ENCODE data around the gene CSF2RB.

Gene CSF2RB

DNA sequence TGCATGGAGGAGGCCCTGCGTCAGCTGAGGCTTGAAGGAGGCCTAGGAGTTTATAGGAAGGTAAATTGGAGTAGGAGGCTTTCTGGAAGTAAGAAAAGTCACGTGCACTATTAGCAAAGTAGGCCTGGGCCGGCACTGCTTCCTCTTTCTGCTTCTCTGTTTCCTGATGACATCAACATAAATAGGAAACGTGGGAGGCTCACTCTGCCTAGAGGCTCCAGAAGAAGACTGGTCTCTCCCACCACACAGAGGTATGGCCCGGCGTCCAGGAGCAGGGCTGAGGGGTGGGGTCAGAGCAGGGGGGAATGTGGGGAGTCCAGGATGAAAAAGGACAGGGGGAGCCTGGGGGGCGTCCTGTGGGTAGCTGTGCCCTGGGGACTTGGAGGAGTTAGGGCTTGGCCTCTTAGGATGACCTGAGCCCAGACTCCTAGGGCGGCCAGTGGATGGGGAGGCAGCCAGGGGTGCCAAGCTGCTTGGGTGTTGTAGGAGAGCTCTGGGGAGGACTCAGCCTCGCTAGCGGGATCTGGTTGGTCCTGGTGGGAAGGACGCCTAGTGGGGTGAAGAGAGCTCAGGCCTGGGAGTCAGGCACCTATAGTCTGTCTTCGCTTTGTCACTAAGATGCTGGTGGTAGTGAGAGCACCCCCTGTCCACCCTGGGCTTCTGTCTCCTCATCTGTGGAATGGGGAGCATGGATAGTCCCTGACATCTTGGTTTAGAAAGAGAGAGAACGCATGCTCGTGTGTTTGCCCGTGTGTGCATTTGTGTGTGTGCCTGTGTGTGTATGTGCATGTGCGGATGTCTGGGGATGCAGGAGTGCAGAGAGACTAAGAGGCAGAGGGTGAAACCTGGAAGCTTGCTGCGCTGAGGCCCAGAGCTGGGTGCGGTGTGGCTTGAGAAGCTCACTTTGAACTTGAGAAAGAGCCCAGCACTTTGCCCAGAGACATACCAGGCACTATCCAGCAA, at the start of gene CSF2RB:
Gene CSF2RB, plus strand, starts transcription at position 202 of the 963 bp plus-strand sequence. CDS start 8,580 bp downstream, outside the sequence.
- DNase-seq, result peak; percentile 91

DNA sequence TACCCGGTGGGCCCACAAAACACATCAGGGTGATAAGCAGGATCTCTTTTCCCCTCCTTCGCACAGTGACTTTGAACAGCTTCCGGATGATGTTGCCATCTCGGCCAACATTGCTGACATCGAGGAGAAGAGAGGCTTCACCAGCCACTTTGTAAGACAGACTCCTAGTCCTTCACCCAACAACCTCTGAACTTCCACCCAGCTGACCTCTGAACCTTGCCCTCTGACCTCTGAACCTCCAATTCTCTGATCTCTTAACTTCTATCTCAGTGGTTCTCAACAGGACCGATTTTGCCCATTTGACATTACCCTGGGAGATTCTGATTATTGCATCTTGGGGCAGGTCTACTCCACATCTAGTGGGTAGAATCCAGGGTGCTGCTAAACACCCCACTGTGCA, 49.4 kb upstream of the CSF2RB start:
- peak; percentile 15 for DNase-seq

DNA sequence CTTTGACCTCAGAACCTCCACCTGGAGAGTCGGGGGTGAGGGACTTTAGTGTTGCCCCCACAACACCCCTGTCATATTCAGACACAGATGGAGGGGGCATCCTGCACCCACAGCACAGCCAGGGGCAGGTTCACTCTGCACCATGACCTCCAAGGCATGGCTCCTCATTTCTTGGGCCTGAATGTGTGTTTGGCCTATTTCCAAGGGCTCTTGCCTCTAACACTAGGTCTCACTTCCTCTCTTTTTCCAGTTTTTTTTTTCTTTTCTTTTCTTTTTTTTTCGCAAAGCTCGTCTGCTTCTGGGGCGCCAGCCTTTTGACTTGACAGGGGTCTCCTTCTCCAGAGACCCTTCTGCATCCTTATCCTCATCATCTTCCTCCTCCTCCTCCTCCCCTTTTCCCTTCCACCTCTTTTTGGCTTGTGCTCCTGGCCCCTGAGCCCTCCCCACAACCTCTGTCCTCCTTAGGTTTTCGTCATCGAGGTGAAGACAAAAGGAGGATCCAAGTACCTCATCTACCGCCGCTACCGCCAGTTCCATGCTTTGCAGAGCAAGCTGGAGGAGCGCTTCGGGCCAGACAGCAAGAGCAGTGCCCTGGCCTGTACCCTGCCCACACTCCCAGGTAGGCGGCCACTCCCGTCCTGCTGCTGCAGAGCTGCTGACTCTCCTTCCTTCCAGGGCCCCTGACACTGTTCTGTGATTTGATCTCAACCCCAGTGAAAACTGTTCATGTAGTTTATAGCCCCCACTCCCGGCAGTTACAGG, 48.8 kb upstream of the CSF2RB start:
- DNase-seq, result peak; percentile 85

DNA sequence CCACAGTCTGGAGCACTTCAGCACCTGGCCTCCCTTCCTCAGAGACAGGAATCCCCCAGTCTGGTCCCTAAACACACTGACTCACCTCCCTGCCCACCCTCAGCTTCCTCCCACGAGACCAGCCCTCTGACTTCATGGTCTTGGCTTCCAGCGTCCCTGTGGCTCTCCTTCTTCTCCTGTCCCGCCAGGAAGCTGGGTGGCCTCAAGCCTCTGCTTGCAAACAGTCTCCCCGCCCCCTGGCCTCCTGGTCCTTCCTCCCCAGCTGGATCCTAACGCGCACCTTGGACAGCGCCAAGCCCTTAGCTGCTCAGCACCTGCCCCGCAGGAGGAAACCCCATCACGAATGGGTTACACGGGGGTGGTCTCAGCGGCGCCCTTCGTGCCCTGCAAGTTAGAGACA, 48.1 kb upstream of the CSF2RB start:
- no peak for DNase-seq

DNA sequence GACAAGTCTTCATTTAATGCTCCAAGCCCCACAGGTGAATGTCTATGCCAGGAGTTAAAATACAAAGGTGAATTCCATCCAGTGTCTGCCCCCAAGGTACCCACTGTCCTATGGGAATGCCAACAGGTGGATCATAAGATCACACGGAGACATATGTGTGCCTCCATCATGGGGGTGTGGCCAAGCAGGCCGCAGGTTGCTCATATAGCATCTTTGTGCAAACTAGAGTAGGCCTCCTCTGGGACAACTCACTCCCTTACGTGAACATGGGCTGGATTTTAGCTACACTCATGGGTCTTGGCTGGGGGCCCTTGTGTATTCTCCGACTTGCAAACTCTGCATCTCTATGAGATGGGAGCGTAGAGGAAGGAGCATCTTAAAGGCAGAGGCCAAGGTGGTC, 45.7 kb upstream of the CSF2RB start:
- no peak for DNase-seq

DNA sequence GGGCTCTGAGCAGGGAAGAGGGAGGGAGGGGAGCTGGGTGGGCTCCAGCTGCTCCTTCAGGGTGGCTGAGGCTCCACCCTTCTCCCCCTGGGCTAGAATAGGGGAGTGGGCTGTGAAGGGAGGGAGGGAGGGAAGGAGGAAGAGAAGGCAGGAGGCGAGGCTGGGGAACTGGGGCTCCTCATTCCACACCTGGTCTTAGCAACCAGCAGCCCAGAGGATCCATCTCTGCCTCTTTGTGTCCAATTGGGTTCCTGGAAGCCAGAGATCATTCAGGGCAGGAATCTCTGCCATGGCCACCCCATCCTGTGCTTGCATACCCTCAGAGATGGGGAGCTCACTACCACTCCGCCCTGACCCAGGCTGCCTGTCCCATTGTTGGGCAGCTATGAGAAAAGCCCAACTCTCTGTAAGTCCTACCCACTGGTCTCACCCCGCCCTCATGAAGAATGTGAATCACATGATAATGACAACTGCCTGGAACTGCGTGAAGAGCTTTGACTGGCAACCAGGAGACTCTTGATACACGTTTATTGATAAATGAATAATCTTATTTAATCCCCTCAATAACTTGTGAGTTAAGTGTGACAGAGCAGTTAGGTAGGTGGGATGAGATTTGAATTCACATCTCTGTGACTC, 44.8 kb upstream of the CSF2RB start:
- DNase-seq, result no peak

DNA sequence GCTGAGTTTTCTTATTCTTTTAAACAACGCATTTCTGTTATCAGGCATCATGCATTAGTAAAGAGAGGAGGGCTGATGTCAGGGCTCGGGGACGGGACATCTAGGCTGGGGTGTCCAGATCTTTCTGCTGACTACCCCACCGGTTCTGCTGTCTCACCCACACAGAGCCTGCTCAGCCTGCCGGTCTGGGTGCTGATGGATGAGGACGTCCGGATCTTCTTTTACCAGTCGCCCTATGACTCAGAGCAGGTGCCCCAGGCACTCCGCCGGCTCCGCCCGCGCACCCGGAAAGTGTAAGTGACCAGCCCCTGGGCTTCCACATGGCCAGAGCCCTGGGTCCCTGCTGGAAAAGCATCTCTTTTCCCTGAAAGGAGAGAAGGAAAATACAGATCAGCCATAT, 43.2 kb upstream of the CSF2RB start:
- no peak for DNase-seq

DNA sequence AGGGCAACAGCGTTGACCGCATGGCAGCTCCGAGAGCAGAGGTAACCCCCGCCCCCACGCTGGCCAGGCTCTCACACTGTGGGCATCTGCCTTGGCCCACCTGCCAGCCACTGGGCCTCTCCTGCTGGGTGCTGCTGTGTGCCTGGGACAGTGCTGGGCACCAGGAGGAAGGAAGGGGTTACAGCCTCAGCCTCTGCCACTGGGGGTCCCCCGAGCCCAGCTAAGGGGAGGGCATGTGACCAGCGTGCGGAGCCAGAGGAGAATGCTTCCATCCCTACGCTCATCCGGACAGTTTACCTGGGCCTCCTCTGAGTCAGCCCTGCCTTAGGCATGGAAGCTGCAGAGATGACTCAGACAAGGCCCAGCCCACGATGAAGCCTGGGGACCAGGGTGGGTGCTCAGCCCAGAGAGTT, 41.8 kb upstream of the CSF2RB start:
- DNase-seq, result no peak

DNA sequence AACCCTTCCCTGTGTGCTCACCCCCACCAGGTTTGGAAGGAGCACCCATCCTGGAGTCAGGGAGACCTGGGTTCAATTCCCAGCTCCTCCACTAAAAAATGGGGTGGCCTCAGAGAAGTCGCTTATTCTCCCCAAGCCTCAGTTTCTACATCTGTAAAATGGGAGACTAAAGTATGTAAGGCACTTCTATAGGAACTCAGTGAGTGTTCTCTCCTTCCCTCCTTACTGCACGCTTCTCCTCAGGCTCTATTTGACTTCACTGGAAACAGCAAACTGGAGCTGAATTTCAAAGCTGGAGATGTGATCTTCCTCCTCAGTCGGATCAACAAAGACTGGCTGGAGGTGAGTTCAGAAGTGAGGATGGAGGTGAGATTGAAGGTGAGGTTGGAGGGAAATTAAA, 41.3 kb upstream of the CSF2RB start:
- DNase-seq, result peak; percentile 13

DNA sequence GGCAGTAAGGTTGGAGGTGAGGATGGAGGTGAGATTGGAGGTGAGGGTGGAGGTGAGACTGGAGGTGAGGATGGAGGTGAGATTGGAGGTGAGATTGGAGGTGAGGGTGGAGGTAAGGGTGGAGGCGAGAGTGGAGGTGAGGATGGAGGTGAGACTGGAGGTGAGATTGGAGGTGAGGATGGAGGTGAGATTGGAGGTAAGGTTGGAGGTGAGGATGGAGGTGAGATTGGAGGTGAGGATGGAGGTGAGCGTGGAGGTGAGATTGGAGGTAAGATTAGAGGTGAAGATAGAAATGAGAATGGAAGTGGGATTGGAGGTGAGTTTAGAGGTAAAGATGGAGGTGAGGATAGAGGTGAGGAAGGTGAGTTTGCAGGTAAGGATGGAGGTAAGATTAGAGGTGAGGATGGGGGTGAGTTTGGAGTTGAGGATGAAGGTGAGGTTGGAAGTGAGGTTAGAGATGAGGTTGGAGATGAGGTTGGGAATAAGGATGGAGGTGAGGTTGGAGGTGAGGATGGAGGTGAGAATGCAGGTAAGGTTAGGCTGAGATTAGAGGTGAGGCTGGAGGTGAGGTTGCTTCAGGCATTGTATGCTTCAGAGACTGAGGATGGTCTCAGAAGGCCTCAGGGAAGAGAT, 40.4 kb upstream of the CSF2RB start:
- no peak for DNase-seq

DNA sequence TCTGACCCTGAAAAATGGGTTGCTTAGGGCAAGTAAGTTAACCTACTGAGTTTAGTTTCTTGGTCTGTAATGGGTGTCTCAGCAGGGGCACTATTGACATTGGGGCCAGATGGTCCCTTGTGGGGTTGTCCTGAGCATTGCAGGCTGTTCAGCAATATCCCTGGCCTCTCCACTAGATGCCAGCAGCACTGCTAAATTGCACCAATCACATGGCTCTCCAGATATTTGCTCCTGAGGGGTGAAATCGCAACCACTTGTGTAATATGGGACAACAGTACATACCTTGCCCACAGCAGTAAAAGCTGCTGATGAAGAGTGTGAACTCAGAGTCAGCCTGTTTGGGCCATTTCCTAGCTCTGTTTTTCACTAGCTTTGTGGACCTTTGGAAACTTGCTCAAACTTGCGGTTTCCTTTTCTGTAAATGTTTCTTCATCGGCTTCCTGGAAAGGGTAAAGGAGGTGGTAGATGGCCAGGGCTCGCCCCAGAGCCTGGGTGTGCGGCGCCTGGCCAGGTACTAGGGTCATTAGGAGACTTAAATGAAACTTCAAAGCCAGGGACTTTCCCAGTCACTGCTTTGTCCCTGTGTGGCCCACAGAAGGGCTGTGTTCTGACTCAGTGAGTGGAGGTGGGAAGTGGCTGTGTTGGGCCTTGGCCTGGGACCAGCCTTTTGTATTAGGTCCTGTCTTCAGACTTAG, 39.7 kb upstream of the CSF2RB start:
- DNase-seq, result peak; percentile 94

DNA sequence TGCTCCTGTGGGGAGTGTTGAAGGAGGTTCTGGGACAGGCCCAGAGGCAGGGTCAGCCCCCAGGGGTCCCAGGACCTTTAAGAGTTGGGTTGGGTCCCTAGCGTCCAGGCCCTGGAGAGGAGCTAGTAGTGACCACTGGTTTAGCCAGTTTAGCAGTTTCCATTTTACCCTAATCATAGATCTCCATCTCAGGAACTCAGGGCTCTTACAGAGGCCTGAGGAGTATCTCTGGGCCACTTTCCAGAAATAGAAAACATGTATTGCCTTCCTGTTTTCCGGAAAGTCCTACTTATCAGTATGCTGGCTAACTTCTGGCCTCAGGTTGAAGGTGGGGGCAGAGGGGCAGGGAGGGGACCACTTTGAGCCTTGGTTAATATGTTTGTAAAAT, 39.1 kb upstream of the CSF2RB start:
- DNase-seq, result no peak

DNA sequence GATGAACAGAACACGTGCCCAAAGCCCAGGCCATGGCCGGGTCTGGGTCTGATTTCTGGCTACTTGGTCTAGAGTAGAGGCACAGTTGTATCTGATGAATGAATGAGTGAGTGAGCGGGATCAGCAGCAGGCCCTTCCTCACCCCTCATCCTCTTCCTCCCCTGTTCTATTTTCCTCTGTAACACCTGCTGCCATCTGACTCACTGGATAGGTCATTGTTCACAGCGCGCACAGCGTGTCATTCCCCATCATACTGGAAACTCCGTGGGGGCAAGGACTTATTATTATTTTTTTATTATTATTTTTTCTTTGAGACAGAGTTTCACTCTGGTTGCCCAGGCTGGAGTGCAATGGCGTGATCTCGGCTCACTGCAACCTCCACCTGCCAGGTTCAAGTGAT, 38.7 kb upstream of the CSF2RB start:
- DNase-seq, result no peak

DNA sequence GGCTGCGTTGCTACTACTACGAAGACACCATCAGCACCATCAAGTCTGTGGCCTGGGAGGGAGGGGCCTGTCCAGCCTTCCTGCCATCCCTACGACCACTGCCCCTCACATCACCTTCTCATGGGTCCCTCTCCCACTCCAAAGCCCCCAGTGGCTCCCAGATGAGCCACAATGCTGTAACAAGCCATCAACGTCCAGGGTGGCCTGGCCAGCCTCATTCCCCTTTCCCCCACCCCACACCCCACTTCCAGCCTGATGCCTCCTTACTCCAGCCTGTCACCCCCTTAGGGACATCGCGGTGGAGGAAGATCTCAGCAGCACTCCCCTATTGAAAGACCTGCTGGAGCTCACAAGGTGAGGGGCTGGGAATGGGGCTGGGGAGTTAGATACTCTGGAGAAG, 37.7 kb upstream of the CSF2RB start:
- no peak for DNase-seq

DNA sequence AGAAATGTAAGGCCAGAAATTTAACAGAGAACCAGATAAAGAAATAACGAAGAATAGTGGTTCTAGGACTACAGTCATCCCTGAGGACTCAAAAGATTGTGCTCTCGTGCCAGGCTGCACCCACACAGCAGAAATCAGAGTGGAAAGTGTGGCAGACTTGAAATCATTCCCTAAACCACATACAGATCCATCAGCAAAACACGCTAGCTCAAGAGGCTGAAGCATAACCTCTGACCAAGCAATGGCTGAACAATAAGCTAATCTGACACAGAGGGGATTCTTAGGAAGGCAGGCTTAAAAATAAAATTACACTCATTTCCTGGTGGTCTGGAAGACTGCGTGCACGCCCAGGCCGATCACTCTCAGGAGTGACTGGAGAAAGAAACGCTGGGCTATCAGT, 33.7 kb upstream of the CSF2RB start:
- no peak for DNase-seq

DNA sequence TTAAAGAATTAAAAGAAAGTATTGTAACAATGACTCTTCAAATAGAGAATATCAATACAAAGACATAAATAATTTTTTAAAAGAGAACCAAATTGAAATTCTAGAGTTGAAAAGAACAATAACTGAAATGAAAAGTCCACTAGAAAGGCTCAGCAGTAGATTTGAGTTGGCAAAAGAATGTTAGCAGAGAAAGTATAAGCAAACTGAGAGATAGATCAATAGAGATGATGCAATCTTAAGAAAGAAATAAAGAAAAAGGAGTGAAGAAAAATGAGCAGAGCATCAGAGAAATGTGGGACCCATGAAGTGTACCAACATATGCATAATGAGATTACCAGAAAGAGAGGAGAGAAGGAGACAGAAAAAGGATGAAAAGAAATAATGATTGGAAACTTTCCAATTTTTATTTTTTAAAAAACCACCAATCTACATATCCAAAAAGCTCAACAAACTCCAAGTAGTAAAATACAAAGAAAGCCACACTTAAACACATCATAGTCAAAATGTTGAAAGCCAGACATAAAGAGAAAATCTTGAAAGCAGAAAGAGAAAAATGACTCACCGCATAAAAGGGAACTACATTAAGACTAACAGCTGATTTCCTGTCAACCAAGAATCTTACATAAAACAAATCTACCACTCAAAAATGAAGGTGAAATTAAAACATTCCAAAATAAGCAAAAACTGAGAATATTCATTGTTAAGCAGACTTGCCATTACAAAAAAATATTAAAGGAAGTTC, 31.8 kb upstream of the CSF2RB start:
- DNase-seq, result peak; percentile 88

DNA sequence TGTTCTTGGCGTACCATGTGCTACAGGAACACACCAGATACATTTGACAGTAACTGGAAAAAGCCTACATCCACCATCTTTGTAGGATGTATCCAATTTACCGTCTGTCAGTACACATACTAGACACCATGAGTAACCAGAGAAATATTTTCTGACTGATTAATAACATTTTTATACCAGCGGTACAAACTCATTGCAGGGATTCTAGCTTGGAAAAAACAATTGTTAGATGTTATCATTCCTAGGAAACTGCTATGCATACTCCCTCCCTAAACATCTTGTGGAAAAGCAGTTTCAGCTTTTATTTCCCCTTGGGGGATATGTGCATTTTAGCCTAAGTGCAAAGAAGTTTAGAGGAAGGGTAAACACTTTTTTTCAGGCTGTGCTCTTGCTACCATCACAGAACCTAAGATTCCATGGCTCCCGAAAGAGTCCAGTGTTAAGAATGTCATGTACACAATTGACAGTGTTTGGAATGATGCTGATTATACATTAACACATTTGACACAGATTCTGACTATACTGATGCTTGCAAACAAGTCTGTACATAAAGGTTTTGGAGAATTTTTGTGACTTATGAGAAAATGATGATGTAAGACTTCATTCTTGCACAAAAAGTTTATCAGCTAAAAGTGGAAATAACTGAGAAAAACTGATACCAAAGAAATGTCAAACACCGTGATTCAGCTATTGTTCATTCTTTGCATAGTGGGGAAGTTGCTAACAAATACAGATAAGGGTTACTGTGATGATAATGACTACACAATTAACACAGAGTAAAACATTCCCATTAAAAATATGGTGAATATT, 28.9 kb upstream of the CSF2RB start:
- DNase-seq, result no peak

DNA sequence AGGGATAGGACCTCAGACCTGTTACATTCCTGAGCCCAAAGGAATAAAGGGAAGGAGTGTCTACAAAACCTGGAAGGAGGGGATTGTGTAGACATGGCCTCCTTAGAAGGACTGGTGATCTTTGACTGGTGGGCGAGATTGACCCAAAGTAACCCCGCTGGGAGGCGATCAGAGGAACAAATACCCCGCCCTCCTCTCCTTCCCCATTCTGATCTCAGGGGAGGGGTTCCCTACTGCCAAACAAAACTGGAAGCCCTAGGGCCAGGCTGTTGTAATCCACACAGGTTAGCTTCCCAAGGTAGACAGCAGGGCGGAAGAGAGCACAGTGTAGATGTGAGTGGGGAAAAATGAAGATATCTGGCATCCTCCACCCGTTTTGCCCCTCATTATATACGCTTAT, 28.0 kb upstream of the CSF2RB start:
- DNase-seq, result peak; percentile 14

DNA sequence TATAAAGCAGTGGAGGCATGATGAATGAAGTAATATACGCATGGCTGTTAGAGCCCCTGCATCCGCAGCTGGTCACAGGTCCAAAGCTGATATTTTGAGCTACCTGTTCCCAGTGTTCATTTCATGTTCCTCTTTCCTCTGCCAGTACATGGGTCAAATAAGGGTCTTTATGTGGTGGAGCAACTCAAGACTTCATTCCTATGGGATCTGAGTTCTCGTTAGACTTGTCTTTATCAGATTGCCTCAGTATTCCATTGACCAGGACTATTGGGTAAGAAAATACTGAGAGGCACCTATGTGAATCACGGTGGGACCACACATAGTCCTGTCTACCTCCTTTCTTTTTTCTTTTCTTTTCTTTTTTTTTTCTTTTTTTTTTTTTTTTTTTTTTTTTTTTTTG, 27.4 kb upstream of the CSF2RB start:
- DNase-seq, result no peak

DNA sequence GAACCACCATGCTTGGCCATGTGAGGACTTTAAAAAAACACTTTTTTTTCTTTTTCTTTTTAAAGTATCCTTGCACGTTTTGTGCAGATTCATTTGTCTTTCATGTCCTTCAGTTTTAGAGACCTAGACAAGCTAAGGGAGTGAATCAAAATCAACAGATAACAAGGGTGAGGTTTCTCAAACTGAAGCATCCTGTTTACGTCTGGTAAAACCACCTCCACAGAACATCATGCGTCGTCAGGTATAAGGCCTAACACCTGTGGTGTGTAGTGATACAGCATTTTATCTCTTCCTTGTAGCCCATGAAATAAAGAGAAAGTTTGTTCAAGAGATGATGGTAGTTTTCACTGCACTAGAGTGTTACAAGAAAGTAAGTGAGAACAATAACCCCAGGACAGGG, 26.3 kb upstream of the CSF2RB start:
- no peak for DNase-seq

DNA sequence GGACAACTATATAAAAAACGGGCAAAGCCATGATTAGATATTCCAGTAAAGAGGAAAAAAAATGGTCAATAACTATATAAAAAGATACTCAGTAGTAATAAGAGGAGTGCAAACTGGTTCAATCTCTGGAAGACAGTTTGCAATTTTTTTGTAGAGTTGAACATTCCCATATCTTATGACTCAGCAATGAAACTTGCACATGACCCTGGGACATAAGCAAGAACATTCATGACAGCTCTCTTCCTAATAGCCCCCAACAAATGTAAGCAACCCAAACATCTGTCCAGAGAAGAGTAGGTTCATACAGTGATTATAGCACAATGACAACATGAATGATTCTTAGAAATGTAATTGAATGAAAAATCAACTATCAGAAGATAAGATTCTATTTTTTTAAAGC, 21.8 kb upstream of the CSF2RB start:
- no peak for DNase-seq

All from MV-4-11 (cell line).